Small intestine (tissue), 7 donors: ENCODE measurements around the gene RNF113A. TPM values are rescaled to one million over a fixed set of nuclear protein-coding genes. Genes with fewer than 3 reads are reported as not detected.
"Not testable (repeated sequence)": the region's sequence is repeated elsewhere in the genome, so short reads cannot be mapped to it uniquely, and the experiment has no call there.

Source experiments
- DNase-seq, 2 donors: peaks; one replicate each; pipeline versions ENCODE4 v3.0.0 to v3.0.0-alpha.2; 2013
- FAIRE-seq: peaks from 2 replicates; lab custom pipeline; 2012; peaks lifted over from hg19 to GRCh38; lab: Jason Lieb, UNC
- H3K27ac ChIP-seq, 3 donors: one replicate each; pipeline ENCODE4 v1.5.1; 2013; ENCODE audit warnings: low read length in 2 of 3, mild to moderate bottlenecking in 2 of 3, control low read depth in 1 of 3, inconsistent platforms in 1 of 3, low read depth in 1 of 3, moderate library complexity in 1 of 3
- H3K27me3 ChIP-seq, 3 donors: one replicate each; pipeline ENCODE4 v1.6.1; 2013; ENCODE audit warnings: low read length in 3 of 3, inconsistent platforms in 1 of 3; ENCODE audit not compliant: control insufficient read depth in 3 of 3, insufficient read depth in 3 of 3
- H3K36me3 ChIP-seq, 3 donors: one replicate each; pipeline ENCODE4 v1.6.1; 2013; ENCODE audit warnings: low read length in 3 of 3, inconsistent platforms in 1 of 3, low read depth in 1 of 3, mild to moderate bottlenecking in 1 of 3, moderate library complexity in 1 of 3; ENCODE audit not compliant: control insufficient read depth in 3 of 3, insufficient read depth in 2 of 3
- H3K4me1 ChIP-seq, 3 donors: one replicate each; pipeline ENCODE4 v1.6.1; 2013; ENCODE audit warnings: low read length in 2 of 3, inconsistent platforms in 1 of 3, low read depth in 1 of 3, mild to moderate bottlenecking in 1 of 3, moderate library complexity in 1 of 3; ENCODE audit not compliant: control insufficient read depth in 3 of 3, insufficient read depth in 2 of 3
- H3K4me3 ChIP-seq, 3 donors: one replicate each; pipeline ENCODE4 v1.5.1; 2013; ENCODE audit warnings: low read length in 3 of 3, control low read depth in 1 of 3, inconsistent platforms in 1 of 3, low read depth in 1 of 3, mild to moderate bottlenecking in 1 of 3, moderate library complexity in 1 of 3
- H3K9me3 ChIP-seq, 2 donors: one replicate each; pipeline ENCODE4 v1.6.1; 2013; ENCODE audit warnings: low read depth in 1 of 2, low read length in 1 of 2; ENCODE audit not compliant: control insufficient read depth in 2 of 2, insufficient read depth in 1 of 2
- WGBS, 3 donors: extraction: QIAGEN DNeasy Blood & Tissue Kit; methylation state at CpG; one replicate each; pipeline ENCODE4 v1.1.7; 2013; 5-methylcytosine and 5-hydroxymethylcytosine counted together
- polyA plus RNA-seq, 4 donors: library from polyadenylated mRNA; stranded (reverse) in 3 of 4; unstranded in 1 of 4; fragments of 200-250 nt in 3 of 4; fragments of 120-200 nt in 1 of 4; gene quantifications; one replicate each; pipeline versions ENCODE4 v1.2.1 to v1.2.3, GENCODE V29; 2013
- donor health status: healthy with polysubstance abuse.
- donor health status: control.
- donor health status: control.
- donor health status: Bipolar disorder and iron deficiency.
- donor health status: healthy.

RNF113A gene
- polyA plus RNA-seq, 4 donors, result 17.5 to 27.5 (median 21.0) TPM

- Histone ChIP-seq H3K4me3 (peak overlapping the region; percentile 63 to 76 (median 64)), H3K9me3 (no peaks in the 10 kb centered on the region), H3K27me3 (no peaks in the 10 kb centered on the region), H3K27ac (peak overlapping the region; percentile 39 to 96 (median 86)), H3K36me3 (peaks cover 0 to 9% (median 0%) of the 10 kb centered on the region in 3 donors), H3K4me1 (peaks cover 0 to 5% (median 0%) of the 10 kb centered on the region in 3 donors)
- FAIRE-seq, result no peak
- 0 to 44% (median 9%) methylated on average over 21 to 26 of the region's 26 CpGs for WGBS, 3 donors
- no peak for DNase-seq
These were observed 311 bp downstream of the RNF113A start for GRCh38 chrX:119871245-119871598.

GRCh38 chrX:119870626-119871131 is 854 bp downstream of the RNF113A start:
- WGBS, 3 donors, result 0 to 46% (median 1%) methylated on average over 25 of the region's 25 CpGs
- Histone ChIP-seq H3K4me3 (peak overlapping the region; percentile 63 to 76 (median 64)), H3K4me1 (peaks cover 0 to 5% (median 0%) of the 10 kb centered on the region in 3 donors), H3K36me3 (peaks cover 0 to 5% (median 0%) of the 10 kb centered on the region in 3 donors), H3K27me3 (no peaks in the 10 kb centered on the region), H3K9me3 (no peaks in the 10 kb centered on the region), H3K27ac (peak overlapping the region; percentile 39 to 96 (median 86))
- no peak for FAIRE-seq
- DNase-seq, result peak; percentile 24 to 46

- no peaks in the 10 kb centered on the region for H3K4me1 ChIP-seq
- H3K36me3 ChIP-seq, result peaks cover 0 to 6% (median 0%) of the 10 kb centered on the region in 3 donors
- peak overlapping the region in 2 of 3 donors; percentile 34 to 57 for H3K27ac ChIP-seq
- FAIRE-seq (no peak), DNase-seq (no peak)
- no peaks in the 10 kb centered on the region for H3K9me3 ChIP-seq
- H3K4me3 ChIP-seq, result peak overlapping the region in 1 of 3 donors; percentile 72
- no peaks in the 10 kb centered on the region for H3K27me3 ChIP-seq
- WGBS, 3 donors, result 26 to 49% (median 28%) methylated on average over 10 of the region's 10 CpGs
These were observed 18.1 kb downstream of the RNF113A start for GRCh38 chrX:119853444-119853843.

- Histone ChIP-seq H3K9me3 (no peaks in the 10 kb centered on the region), H3K27me3 (no peaks in the 10 kb centered on the region), H3K36me3 (peaks cover 0 to 6% (median 0%) of the 10 kb centered on the region in 3 donors), H3K4me3 (peak within 1 kb of the TSS; percentile 57 to 72 (median 68)), H3K27ac (peak within 1 kb of the TSS; percentile 61 to 95 (median 89)), H3K4me1 (no peaks in the 10 kb centered on the region)
- FAIRE-seq, result peak; percentile 94
- DNase-seq, result peak; percentile 95 to 98
- 0 to 35% (median 6%) methylated on average over 31 to 54 of the region's 54 CpGs for WGBS, 3 donors
These were observed 18.9 kb downstream of the RNF113A start, which contains the start of gene UPF3B for GRCh38 chrX:119852382-119853353. Gene UPF3B (minus strand): TSS chrX:119852963. CDS start chrX:119852928, 35 bp downstream.

GRCh38 chrX:119833905-119834304 is 37.6 kb downstream of the RNF113A start:
- H3K27ac ChIP-seq, result no peak overlapping the region
- 73 to 89% (median 82%) methylated on average over 3 of the region's 3 CpGs for WGBS, 3 donors
- H3K4me3 ChIP-seq, result no peak overlapping the region
- no peaks in the 10 kb centered on the region for H3K27me3 ChIP-seq
- H3K9me3 ChIP-seq, result no peaks in the 10 kb centered on the region
- H3K4me1 ChIP-seq, result no peaks in the 10 kb centered on the region
- no peak for FAIRE-seq
- peaks cover 0 to 25% (median 10%) of the 10 kb centered on the region in 3 donors for H3K36me3 ChIP-seq
- no peak for DNase-seq

- H3K4me3 ChIP-seq, result no peak overlapping the region
- no peak overlapping the region for H3K27ac ChIP-seq
- WGBS, 3 donors, result 93 to 98% (median 97%) methylated on average over 5 of the region's 5 CpGs
- no peaks in the 10 kb centered on the region for H3K9me3 ChIP-seq
- peaks cover 0 to 6% (median 0%) of the 10 kb centered on the region in 3 donors for H3K36me3 ChIP-seq
- no peaks in the 10 kb centered on the region for H3K27me3 ChIP-seq
- DNase-seq, result no peak
- H3K4me1 ChIP-seq, result no peaks in the 10 kb centered on the region
- no peak for FAIRE-seq
These were observed 43.1 kb downstream of the RNF113A start for GRCh38 chrX:119828446-119828845.

- H3K4me1 ChIP-seq, result no peaks in the 10 kb centered on the region
- no peak overlapping the region for H3K4me3 ChIP-seq
- H3K9me3 ChIP-seq, result no peaks in the 10 kb centered on the region
- H3K36me3 ChIP-seq, result peaks cover 0 to 2% (median 0%) of the 10 kb centered on the region in 3 donors
- DNase-seq (peak; percentile 4 to 9), FAIRE-seq (no peak)
- H3K27me3 ChIP-seq, result no peaks in the 10 kb centered on the region
- 54 to 66% (median 57%) methylated on average over 7 of the region's 7 CpGs for WGBS, 3 donors
- no peak overlapping the region for H3K27ac ChIP-seq
These were observed 45.1 kb downstream of the RNF113A start for GRCh38 chrX:119826399-119826959.

- WGBS, 3 donors, result 81% methylated on average over 2 of the region's 5 CpGs; no CpG with 5 or more reads in 2 of the 3 donors
- not testable (repeated sequence) for H3K9me3 ChIP-seq, H3K27me3 ChIP-seq, FAIRE-seq, H3K36me3 ChIP-seq, H3K27ac ChIP-seq, DNase-seq, H3K4me3 ChIP-seq, H3K4me1 ChIP-seq
These were observed 47.3 kb downstream of the RNF113A start for GRCh38 chrX:119824221-119824620.
